Fibroblast of lung (primary cell): ENCODE data around the gene FARP1. TPM values are rescaled to one million over a fixed set of nuclear protein-coding genes. Genes with fewer than 3 reads are reported as not detected.
A peak's percentile ranks its signal among the peaks of the same experiment; 100 is the strongest.

ENCODE experiments used
- DNase-seq, 2 donors: peaks; one replicate each; pipeline versions ENCODE4 v3.0.0 to v3.0.0-alpha.2; 2010; ENCODE audit warnings: low read depth in 2 of 2
- H2AFZ ChIP-seq: 2 replicates; pipeline ENCODE4 v1.5.1; 2012; ENCODE audit warnings: low read length, control low read depth, inconsistent platforms
- H3K27ac ChIP-seq: 2 replicates; pipeline ENCODE4 v1.5.1; 2011; ENCODE audit warnings: low read length, control low read depth; ENCODE audit not compliant: insufficient read depth
- H3K27me3 ChIP-seq: 2 replicates; pipeline ENCODE4 v1.5.1; 2011; ENCODE audit warnings: mild to moderate bottlenecking, low read length; ENCODE audit not compliant: control insufficient read depth, insufficient read depth
- H3K36me3 ChIP-seq: 2 replicates; pipeline ENCODE4 v1.5.1; 2011; ENCODE audit warnings: low read length; ENCODE audit not compliant: control insufficient read depth, insufficient read depth
- H3K4me1 ChIP-seq: 2 replicates; pipeline ENCODE4 v1.5.1; 2011; ENCODE audit warnings: low read length; ENCODE audit not compliant: control insufficient read depth, insufficient read depth; ENCODE audit errors: extremely low read depth
- H3K4me2 ChIP-seq: 2 replicates; pipeline ENCODE4 v1.5.1; 2011; ENCODE audit warnings: low read length, control low read depth; ENCODE audit not compliant: insufficient read depth; ENCODE audit errors: extremely low read depth
- H3K4me3 ChIP-seq, 4 experiments: fragments of 200-600 bp in 1 of 4; sonication (generic) in 1 of 4; replicated peaks in 1 of 4; 2 replicates each; pipeline ENCODE4 v1.5.1; 2011 to 2016; ENCODE audit warnings: low read length in 4 of 4, low read depth in 3 of 4, mild to moderate bottlenecking in 3 of 4, control low read depth in 2 of 4, inconsistent platforms in 1 of 4, mixed read lengths in 1 of 4; ENCODE audit not compliant: insufficient read depth in 1 of 4; ENCODE audit errors: control extremely low read depth in 1 of 4
- H3K79me2 ChIP-seq: 2 replicates; pipeline ENCODE4 v1.5.1; 2012; ENCODE audit warnings: mild to moderate bottlenecking, low read length, inconsistent platforms; ENCODE audit not compliant: control insufficient read depth, insufficient read depth
- H3K9ac ChIP-seq: 2 replicates; pipeline ENCODE4 v1.5.1; 2011; ENCODE audit warnings: mild to moderate bottlenecking, low read length, control low read depth; ENCODE audit not compliant: insufficient read depth
- H3K9me3 ChIP-seq: 2 replicates; pipeline ENCODE4 v1.5.1; 2012; ENCODE audit warnings: low read depth, low read length; ENCODE audit not compliant: control insufficient read depth, insufficient read depth
- H4K20me1 ChIP-seq: 2 replicates; pipeline ENCODE4 v1.5.1; 2011; ENCODE audit warnings: low read length; ENCODE audit not compliant: control insufficient read depth, insufficient read depth; ENCODE audit errors: extremely low read depth
- EZH2 ChIP-seq: IDR thresholded peaks from 2 replicates; pipeline ENCODE4 v1.5.1; 2012; ENCODE audit warnings: low read length, control low read depth, mild to moderate bottlenecking; ENCODE audit errors: missing control alignments
- polyA plus RNA-seq, 2 donors: library from polyadenylated mRNA; depleted of rRNA in 1 of 2; stranded (reverse) in 1 of 2; unstranded in 1 of 2; fragments of >200 nt; gene quantifications; 2 replicates each; pipeline ENCODE4 v1.2.1, GENCODE V29; 2011 to 2012; ENCODE audit warnings: missing spikeins in 1 of 2
- total RNA-seq: library from RNA; depleted of rRNA; stranded (reverse); fragments of >200 nt; gene quantifications from 2 replicates; pipeline ENCODE4 v1.2.1, GENCODE V29; 2014
- TF ChIP-seq, protein P1 (sequence below), 2 donors: IDR thresholded peaks in 1 of 2; conservative IDR thresholded peaks in 1 of 2; 1 replicate in 1 of 2; 2 replicates in 1 of 2; pipeline ENCODE4 v1.5.1; 2011 to 2012; ENCODE audit warnings: low read length in 2 of 2, control low read depth in 1 of 2, inconsistent platforms in 1 of 2, low read depth in 1 of 2, mild to moderate bottlenecking in 1 of 2

FARP1 gene
- total and polyA plus RNA-seq, 2 donors (not counting 1 experiment from before 2014, with no cell fraction given) = 50.9 to 199 TPM

DNA sequence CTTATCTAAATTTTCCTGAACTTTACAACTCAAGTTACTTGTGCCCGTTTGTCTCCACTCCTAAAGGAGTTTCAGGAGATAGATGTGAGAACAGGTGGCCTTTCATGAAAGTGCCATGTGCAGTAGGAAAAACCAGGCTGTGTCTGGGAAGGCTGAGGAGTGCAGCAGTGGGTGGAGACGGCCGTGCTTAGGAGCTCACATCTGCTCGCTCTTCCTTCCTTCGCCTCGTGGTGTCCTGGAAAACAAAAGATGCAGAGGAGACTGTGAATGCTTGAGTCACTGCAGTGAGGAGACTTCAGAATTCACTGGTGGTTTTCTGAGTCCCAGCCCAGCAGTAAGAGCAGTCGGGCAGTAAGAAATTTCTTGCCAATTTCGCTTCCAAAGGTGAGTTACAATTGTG lies 172.6 kb downstream of the FARP1 start:
- peak in 1 of 2 donors; percentile 59 for DNase-seq
- peaks cover 5% of the 10 kb centered on the region for H3K4me1 ChIP-seq
- H3K4me2 ChIP-seq = no peak overlapping the region
- no peaks in the 10 kb centered on the region for H3K9me3 ChIP-seq
- H3K27me3 ChIP-seq = no peaks in the 10 kb centered on the region
- H3K36me3 ChIP-seq = no peaks in the 10 kb centered on the region
- H3K9ac ChIP-seq = no peak overlapping the region
- peaks cover 2% of the 10 kb centered on the region for H3K79me2 ChIP-seq
- H3K27ac ChIP-seq = no peak overlapping the region
- H2AFZ ChIP-seq = no peak overlapping the region
- H3K4me3 ChIP-seq = no peak overlapping the region
- TF ChIP-seq, protein P1, sequence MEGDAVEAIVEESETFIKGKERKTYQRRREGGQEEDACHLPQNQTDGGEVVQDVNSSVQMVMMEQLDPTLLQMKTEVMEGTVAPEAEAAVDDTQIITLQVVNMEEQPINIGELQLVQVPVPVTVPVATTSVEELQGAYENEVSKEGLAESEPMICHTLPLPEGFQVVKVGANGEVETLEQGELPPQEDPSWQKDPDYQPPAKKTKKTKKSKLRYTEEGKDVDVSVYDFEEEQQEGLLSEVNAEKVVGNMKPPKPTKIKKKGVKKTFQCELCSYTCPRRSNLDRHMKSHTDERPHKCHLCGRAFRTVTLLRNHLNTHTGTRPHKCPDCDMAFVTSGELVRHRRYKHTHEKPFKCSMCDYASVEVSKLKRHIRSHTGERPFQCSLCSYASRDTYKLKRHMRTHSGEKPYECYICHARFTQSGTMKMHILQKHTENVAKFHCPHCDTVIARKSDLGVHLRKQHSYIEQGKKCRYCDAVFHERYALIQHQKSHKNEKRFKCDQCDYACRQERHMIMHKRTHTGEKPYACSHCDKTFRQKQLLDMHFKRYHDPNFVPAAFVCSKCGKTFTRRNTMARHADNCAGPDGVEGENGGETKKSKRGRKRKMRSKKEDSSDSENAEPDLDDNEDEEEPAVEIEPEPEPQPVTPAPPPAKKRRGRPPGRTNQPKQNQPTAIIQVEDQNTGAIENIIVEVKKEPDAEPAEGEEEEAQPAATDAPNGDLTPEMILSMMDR (conservative IDR thresholded peaks at IDR 0.05 in 1 of 2, IDR thresholded peaks at IDR 0.05 in 1 of 2; ENCODE audit: low read depth in 1 of 2, low read length in 2 of 2) = no peak
- TF ChIP-seq EZH2 = no peak
- no peaks in the 10 kb centered on the region for H4K20me1 ChIP-seq

DNA sequence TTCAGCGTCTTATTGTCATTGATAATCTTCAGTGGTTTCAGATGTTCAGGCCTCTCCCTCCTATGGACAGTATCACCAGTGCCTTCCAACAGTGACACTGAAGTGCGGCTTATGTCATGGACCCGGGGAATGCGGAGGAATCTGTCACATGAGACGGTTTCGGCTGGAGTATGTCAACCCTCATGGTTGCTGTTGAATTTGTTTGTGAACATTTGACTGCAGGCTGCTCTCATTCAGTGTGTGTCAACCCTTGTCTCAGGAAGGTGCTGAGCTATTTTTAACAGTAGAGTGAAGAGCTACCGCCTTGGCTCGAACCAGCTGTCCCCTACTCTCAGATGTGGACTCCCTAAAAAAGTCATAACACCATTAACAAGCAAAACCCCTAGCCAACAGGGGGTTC lies 173.0 kb downstream of the FARP1 start:
- H3K27ac ChIP-seq = no peak overlapping the region
- no peaks in the 10 kb centered on the region for H3K36me3 ChIP-seq
- H3K4me3 ChIP-seq = no peak overlapping the region
- no peak for TF ChIP-seq EZH2
- TF ChIP-seq, protein P1 (conservative IDR thresholded peaks at IDR 0.05 in 1 of 2, IDR thresholded peaks at IDR 0.05 in 1 of 2; ENCODE audit: low read depth in 1 of 2, low read length in 2 of 2) = no peak
- H2AFZ ChIP-seq = no peak overlapping the region
- peaks cover 3% of the 10 kb centered on the region for H3K4me1 ChIP-seq
- no peak overlapping the region for H3K9ac ChIP-seq
- no peaks in the 10 kb centered on the region for H3K27me3 ChIP-seq
- H4K20me1 ChIP-seq = no peaks in the 10 kb centered on the region
- no peak overlapping the region for H3K4me2 ChIP-seq
- H3K79me2 ChIP-seq = no peaks in the 10 kb centered on the region
- no peaks in the 10 kb centered on the region for H3K9me3 ChIP-seq
- no peak for DNase-seq

DNA sequence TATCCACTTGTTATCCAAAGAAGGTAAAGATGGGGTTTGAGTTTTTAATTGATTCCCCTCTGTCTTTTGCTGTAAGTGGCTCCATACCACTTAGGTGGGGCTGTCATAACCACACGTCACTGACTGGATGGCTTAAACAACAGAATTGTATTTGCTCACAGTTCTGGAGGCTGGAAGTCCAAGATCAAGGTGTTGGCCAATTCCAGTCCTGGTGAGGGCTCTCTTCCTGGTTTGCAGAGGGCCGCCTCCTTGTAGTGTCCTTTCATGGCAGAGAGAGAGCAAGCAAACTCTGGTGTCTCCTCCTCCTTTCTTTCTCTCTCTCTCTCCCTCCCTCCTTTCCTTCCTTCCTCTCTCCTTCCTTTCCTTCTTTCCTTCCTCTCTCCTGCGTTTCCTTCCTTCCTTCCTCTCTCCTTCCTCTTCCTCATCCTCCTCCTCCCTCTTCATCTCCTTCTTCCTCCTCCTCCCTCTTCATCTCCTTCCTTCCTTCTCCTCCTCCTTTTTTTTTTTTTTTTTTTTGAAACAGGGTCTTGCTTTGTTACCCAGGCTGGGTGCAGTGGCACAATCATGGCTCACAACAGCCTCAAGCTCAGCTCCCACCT lies 174.8 kb downstream of the FARP1 start:
- no peak overlapping the region for H3K27ac ChIP-seq
- peaks cover 3% of the 10 kb centered on the region for H3K4me1 ChIP-seq

More for the DNA sequence above, 174.8 kb downstream of the FARP1 start:
- H3K36me3 ChIP-seq = no peaks in the 10 kb centered on the region
- H3K79me2 ChIP-seq = no peaks in the 10 kb centered on the region
- no peaks in the 10 kb centered on the region for H3K27me3 ChIP-seq
- H2AFZ ChIP-seq = no peak overlapping the region
- no peaks in the 10 kb centered on the region for H3K9me3 ChIP-seq
- H3K4me3 ChIP-seq = no peak overlapping the region
- H3K4me2 ChIP-seq = no peak overlapping the region
- no peak for TF ChIP-seq EZH2
- TF ChIP-seq, protein P1 (conservative IDR thresholded peaks at IDR 0.05 in 1 of 2, IDR thresholded peaks at IDR 0.05 in 1 of 2; ENCODE audit: low read depth in 1 of 2, low read length in 2 of 2) = no peak
- no peaks in the 10 kb centered on the region for H4K20me1 ChIP-seq
- DNase-seq = no peak
- H3K9ac ChIP-seq = no peak overlapping the region
